Measurements from ENCODE around the gene SLC2A5. TPM values are rescaled to one million over a fixed set of nuclear protein-coding genes. Genes with fewer than 3 reads are reported as not detected.
A peak's percentile ranks its signal among the peaks of the same experiment; 100 is the strongest.

SLC2A5 gene
- total and polyA plus RNA-seq, 10 donors: 2.9 to 23.6 (median 6.9) TPM

DNA sequence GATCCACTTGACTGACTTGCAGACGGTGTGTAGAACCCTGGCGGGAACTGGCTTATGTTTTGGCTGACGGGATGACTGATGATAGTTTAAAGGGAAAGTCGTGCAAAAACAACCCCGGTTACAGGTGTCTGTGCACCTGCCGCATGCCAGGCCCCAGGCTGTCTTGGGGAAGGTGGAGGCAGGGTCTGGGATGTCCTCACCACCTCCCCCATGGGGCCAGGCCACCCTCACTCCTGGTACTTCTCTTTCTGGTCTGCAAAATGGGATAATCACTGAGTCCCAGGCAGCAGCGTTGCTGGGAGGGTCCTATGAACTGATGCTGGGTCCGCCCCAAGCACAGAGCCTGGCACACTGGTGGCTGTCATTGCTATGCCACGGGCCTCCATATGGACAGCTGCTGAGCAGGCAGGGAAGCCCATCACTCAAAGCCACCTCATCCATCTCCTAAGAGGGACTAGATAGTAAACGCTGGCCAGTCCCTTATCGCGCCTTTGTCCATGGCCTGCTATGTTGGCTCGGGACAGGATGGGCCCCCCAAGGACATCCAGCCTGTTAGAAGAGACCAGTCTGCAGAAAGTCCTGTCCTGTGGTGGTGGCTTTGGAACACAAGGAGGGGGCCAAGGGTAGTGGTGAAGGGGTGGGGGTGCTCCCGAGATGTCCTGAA is 28.2 kb downstream of the SLC2A5 start:
- Histone ChIP-seq H3K9me3 (peaks cover 0 to 2% (median under 1%) of the 10 kb centered on the region in 8 donors), H3K27me3 (replicated peaks in 1 of 7) (no peaks in the 10 kb centered on the region), H3K4me1 (peaks cover 0 to 19% (median 14%) of the 10 kb centered on the region in 6 donors), H3K4me3 (no peak overlapping the region), H3K27ac (no peak overlapping the region), H3K36me3 (peaks cover 0 to 61% (median 0%) of the 10 kb centered on the region in 6 donors)
- TF ChIP-seq POLR2A (IDR thresholded peaks at IDR 0.05): no peak
- no peak for TF ChIP-seq CTCF (IDR thresholded peaks at IDR 0.05 in 8 of 11, conservative IDR thresholded peaks at IDR 0.05 in 3 of 11)
- no peak for TF ChIP-seq POLR2AphosphoS5 (IDR thresholded peaks at IDR 0.05)
- intact Hi-C loops (cut with DNase I; ENCODE audit: low total_unique reads): no loop called here
- 85 to 92% (median 87%) methylated on average over 10 to 14 of the region's 14 CpGs for WGBS, 5 donors
- peak; percentile 40 for DNase-seq

DNA sequence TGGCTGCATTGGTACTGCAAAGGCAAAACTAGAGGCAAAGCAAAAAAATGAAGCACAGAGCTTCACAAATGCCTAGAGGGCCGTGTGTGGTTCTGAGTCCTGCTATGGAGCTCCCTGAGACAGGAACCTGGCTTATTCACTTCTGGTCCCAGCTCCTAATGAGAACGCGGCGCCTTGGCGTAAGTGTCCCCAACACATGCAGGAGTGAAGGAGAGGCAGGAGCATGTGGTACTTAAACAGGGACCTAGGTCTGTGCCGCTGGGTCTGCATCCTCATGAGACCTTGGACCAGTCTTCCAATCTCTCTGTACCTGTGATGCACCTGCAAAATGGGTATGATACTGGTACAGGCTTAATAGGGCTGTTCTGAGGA is 28.8 kb downstream of the SLC2A5 start:
- peak; percentile 1 for DNase-seq
- H3K36me3 ChIP-seq: peaks cover 0 to 56% (median 0%) of the 10 kb centered on the region in 6 donors
- WGBS, 5 donors: 87 to 96% (median 91%) methylated on average over 6 of the region's 6 CpGs
- peaks cover 0 to 19% (median 14%) of the 10 kb centered on the region in 6 donors for H3K4me1 ChIP-seq
- TF ChIP-seq CTCF (IDR thresholded peaks at IDR 0.05 in 8 of 11, conservative IDR thresholded peaks at IDR 0.05 in 3 of 11): no peak
- TF ChIP-seq POLR2A (IDR thresholded peaks at IDR 0.05): no peak
- TF ChIP-seq POLR2AphosphoS5 (IDR thresholded peaks at IDR 0.05): no peak
- no peak overlapping the region for H3K4me3 ChIP-seq
- peaks cover 0 to 8% (median 5%) of the 10 kb centered on the region in 8 donors for H3K9me3 ChIP-seq
- no peak overlapping the region for H3K27ac ChIP-seq
- no peaks in the 10 kb centered on the region for H3K27me3 ChIP-seq (replicated peaks in 1 of 7)
- intact Hi-C loops (cut with DNase I; ENCODE audit: low total_unique reads): no loop called here

GRCh38 chr1:9039761-9040658 is 29.4 kb downstream of the SLC2A5 start:
- Histone ChIP-seq H3K4me1 (peaks cover 0 to 19% (median 14%) of the 10 kb centered on the region in 6 donors), H3K9me3 (peaks cover 0 to 14% (median 11%) of the 10 kb centered on the region in 8 donors), H3K4me3 (no peak overlapping the region), H3K27me3 (replicated peaks in 1 of 7) (no peaks in the 10 kb centered on the region), H3K27ac (no peak overlapping the region), H3K36me3 (peaks cover 0 to 56% (median 0%) of the 10 kb centered on the region in 6 donors)
- no peak for DNase-seq
- intact Hi-C loops (cut with DNase I; ENCODE audit: low total_unique reads): no loop called here
- no peak for TF ChIP-seq CTCF (IDR thresholded peaks at IDR 0.05 in 8 of 11, conservative IDR thresholded peaks at IDR 0.05 in 3 of 11)
- WGBS, 5 donors: 76 to 92% (median 88%) methylated on average over 32 to 55 of the region's 55 CpGs

Measured in spleen (tissue), 11 donors.